GM18517 (cell line): ENCODE data around the gene TPGS1.
A peak's percentile ranks its signal among the peaks of the same experiment; 100 is the strongest.

Experiments used
- ATAC-seq: cut with Tn5 transposase; IDR thresholded peaks from one replicate; pipeline ENCODE4 v1.9.1; 2021; ENCODE audit warnings: mild to moderate bottlenecking, moderate library complexity; ENCODE audit not compliant: unreplicated experiment

TPGS1 gene

DNA sequence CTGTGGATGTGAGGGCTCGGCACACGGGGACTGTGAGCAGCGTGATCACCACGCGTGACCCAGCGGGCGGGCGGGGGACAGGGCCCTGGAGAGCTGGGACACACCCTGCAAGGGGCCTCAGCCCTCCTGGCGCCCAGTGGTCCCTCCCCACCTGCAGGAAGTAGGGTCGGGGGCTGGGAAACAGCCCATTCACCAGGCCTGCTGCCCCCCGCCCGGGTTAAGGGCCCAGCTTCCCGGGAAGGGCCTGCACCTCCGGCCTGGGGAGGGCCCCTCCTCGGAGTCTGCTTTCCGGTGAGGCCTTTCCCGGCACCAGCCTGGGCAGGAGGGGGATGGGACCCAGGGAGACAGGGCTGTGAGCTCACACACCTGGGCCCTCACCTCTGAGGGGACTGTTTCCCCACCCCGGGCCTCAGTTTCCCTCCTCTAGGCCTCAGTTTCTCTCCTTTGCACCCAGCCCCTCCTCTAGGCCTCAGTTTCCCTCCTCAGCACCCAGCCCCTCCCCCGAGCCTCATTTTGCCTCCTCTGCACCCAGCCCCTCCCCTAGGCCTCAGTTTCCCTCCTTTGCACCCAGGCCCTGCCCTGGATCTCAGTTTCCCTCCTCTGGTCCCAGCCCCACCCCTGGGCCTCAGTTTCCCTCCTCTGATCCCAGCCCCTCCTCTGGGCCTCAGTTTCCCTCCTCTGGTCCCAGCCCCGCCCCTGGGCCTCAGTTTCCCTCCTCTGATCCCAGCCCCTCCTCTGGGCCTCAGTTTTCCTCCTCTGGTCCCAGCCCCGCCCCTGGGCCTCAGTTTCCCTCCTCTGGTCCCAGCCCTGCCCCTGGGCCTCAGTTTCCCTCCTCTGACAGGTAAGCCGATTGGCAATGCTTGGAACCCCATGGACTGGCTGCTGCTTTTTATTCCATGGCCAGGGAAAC, 12.9 kb upstream of the TPGS1 start:
- no peak for ATAC-seq

DNA sequence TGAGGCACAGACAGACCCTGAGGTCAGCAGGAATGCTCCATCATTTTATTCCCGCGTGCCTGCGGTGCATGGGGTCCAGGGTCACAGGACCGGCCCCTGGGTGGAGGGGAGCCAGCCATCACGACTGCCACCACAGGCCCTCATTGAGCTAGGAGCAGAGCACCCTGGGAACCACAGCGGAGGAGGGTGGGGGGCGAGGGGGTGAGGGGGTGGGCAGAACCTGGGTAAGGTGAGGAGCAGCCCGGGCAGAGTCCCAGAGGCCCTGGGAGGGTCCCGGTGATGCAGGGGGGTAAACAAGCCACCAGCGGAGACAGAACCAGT, 12.3 kb upstream of the TPGS1 start:
- ATAC-seq = no peak

GRCh38 chr19:495402-496111, 11.7 kb upstream of the TPGS1 start:
- no peak for ATAC-seq

DNA sequence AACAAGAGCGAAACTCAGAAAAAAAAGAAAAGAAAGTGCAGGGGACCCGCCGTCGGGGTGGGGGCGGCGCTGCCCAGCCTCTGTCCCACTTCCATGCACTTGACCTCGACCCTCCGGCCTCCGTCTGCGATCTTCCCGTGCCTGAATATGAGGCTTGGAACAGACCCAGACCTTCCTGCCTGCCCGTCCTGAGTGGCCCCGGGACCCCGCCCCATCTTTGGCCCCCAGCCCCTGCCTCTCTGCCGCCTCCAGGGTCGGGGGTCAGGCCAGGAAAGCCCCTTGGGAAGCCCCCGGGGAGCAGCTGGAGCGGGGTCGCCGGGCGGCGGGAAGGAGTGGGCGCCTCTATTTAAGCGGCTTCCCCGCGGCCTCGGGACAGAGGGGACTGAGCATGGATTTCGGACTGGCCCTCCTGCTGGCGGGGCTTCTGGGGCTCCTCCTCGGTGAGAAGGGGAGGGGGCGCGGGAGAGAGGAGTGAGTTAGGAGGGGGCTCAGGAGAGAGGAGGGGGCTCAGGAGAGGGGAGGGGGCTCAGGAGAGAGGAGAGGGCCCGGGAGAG, 11.1 kb upstream of the TPGS1 start, which contains the start of gene MADCAM1:
Gene MADCAM1 (plus strand): TSS at position 375 of the 554 bp plus-strand sequence. CDS start 14 bp downstream, at position 389.
- no peak for ATAC-seq

DNA sequence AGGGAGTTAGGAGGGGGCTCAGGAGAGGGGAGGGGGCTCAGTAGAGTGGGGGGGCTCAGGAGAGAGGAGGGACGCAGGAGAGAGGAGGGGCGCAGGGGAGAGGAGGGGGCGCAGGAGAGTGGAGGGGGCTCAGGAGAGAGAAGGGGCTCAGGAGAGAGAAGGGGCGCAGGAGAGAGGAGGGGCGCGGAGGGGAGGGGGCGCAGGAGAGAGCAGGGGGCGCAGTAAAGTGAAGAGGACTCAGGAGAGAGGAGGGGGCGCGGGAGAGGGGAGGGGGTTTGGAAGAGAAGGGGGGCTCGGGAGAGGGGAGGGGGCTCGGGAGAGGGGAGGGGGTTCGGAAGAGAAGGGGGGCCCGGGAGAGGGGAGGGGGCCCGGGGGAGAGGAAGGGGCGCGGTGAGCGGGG, 10.3 kb upstream of the TPGS1 start:
- no peak for ATAC-seq

GRCh38 chr19:497491-497868, 9.8 kb upstream of the TPGS1 start:
- no peak for ATAC-seq

- no peak for ATAC-seq
Measured at GRCh38 chr19:497869-498510, 9.3 kb upstream of the TPGS1 start.

DNA sequence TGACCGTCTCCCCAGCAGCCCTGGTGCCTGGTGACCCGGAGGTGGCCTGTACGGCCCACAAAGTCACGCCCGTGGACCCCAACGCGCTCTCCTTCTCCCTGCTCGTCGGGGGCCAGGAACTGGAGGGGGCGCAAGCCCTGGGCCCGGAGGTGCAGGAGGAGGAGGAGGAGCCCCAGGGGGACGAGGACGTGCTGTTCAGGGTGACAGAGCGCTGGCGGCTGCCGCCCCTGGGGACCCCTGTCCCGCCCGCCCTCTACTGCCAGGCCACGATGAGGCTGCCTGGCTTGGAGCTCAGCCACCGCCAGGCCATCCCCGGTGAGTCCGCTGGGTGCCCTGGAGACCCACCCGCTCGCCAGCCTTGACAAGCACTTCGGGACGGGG, 8.8 kb upstream of the TPGS1 start:
- ATAC-seq = no peak

- ATAC-seq = no peak
Measured at GRCh38 chr19:498977-499623, 8.2 kb upstream of the TPGS1 start.

GRCh38 chr19:501646-502045, 5.7 kb upstream of the TPGS1 start:
- no peak for ATAC-seq

- no peak for ATAC-seq
Measured at GRCh38 chr19:504616-505015, 2.7 kb upstream of the TPGS1 start.

GRCh38 chr19:506404-507285, 652 bp upstream of the TPGS1 start:
- peak; percentile 54 for ATAC-seq

DNA sequence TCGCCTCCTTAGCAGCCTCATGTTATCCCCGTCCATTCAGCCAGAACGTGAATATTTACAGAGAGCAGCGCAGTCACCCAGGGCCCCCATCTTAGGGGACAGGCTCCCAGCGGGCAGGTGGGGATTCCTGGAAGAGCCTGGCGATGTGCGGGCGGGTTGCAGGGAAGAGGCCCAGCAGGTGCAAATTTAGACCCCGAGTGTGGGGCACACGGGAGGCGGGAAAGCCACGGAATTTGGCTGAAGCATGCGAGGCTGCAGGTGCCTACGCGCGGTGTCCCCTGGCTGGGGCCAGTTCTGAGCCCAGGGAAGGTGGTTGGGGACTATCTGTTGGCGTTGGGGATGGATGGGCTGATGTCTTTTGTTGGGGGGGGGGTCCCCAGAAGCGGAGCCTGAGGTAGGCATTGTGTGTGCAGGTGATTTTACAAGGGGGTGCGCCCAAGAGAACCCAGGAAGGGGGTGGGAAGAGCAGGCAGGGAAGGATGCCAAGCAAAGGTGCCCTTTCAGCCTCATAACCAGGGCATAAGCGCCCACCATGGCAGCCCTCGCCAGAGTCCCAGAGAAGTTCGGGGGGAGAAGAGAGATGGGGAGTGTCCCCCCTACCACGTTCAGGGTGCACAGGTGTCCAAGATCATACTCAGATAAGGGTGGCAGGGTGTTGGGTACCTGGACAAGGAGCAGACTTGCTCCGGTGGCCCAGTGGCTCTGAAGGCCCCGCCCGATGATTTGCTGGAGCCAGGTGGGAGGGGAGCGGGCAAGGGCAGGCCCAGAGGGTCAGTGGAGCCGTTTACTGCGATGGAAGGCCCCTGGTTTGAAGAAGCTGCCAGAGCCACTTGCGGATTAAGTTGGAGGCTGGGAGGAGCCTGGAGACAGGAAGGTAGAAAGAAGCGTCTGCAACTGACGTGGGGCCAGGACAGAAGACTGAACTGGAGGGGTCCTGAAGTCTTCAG, 1.2 kb downstream of the TPGS1 start:
- no peak for ATAC-seq

DNA sequence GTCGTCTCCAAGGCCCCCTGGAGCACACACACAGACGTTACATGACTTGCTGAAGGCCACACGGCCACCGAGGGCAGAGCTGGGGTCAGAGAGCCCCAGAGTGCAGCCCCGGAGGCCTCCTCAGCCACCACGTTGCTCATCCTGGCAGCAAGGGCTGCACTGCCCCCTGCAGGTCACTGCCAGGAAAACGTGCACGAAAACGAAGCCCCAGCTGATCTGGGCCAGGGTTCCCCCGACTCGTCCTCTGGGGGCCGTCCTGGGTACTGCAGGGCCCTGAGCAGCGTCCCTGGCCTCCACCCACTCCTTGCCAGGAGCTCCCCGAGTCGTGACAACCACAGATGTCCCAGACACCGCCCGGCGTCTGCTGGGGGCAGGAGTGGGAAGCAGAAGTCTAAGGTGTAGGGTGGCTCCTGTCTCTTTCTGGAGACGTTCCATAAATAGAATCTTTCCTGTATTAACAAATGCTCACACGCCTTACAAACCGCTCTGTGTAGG, 3.4 kb downstream of the TPGS1 start:
- no peak for ATAC-seq

- no peak for ATAC-seq
Measured at GRCh38 chr19:511101-511851, 4.0 kb downstream of the TPGS1 start.

GRCh38 chr19:512547-513365, 5.5 kb downstream of the TPGS1 start:
- ATAC-seq = no peak
